Panc1 (cell line): ENCODE measurements around the gene ATP9A. TPM values are rescaled to one million over a fixed set of nuclear protein-coding genes. Genes with fewer than 3 reads are reported as not detected.

Experiments
- ATAC-seq: fragments of 200-7000 bp; cut with Tn5 transposase; 2 replicates; pipeline ENCODE4 v1.9.1; 2020; ENCODE audit warnings: mild to moderate bottlenecking, moderate library complexity
- BruUV-seq: library from RNA; stranded (reverse); fragments of 400-500 nt; replicated peaks from 2 replicates; lab custom pipeline; 2021; lab: Mats Ljungman, UMichigan
- CTCF ChIA-PET: fragments of 300-600 bp; sonication (Branson Sonifier 250); formaldehyde crosslinking; loops from one replicate; lab custom pipeline; 2022; ENCODE audit warnings: antibody characterized with exemption; lab: Charles Lee
- POLR2A ChIA-PET: fragments of 300-600 bp; sonication (Branson Sonifier 250); formaldehyde crosslinking; loops from one replicate; lab custom pipeline; 2022; ENCODE audit warnings: antibody characterized with exemption; lab: Charles Lee
- DNase-seq: peaks from one replicate; pipeline ENCODE4 v3.0.0-alpha.2; 2010; ENCODE audit warnings: low read depth, low spot score
- H3K27ac ChIP-seq: 2 replicates; pipeline ENCODE4 v1.5.1; 2011; ENCODE audit warnings: mild to moderate bottlenecking, low read length, inconsistent platforms
- H3K27me3 ChIP-seq: fragments of 200-500 bp; sonication (Bioruptor generic); 2 replicates; pipeline ENCODE4 v1.6.0; 2014; ENCODE audit warnings: low read length, inconsistent platforms; ENCODE audit not compliant: control insufficient read depth, insufficient read depth
- H3K36me3 ChIP-seq: fragments of 200-500 bp; sonication (Bioruptor generic); 2 replicates; pipeline ENCODE4 v1.5.1; 2014; ENCODE audit warnings: inconsistent platforms, mild to moderate bottlenecking, low read length, moderate library complexity; ENCODE audit not compliant: control insufficient read depth, insufficient read depth
- H3K4me1 ChIP-seq: 2 replicates; pipeline ENCODE4 v1.5.1; 2011; ENCODE audit warnings: inconsistent platforms, mild to moderate bottlenecking, low read length, moderate library complexity; ENCODE audit not compliant: control insufficient read depth, insufficient read depth
- H3K4me3 ChIP-seq, 2 experiments: 2 replicates each; pipeline ENCODE4 v1.5.1; 2011 to 2012; ENCODE audit warnings: low read depth in 2 of 2, low read length in 2 of 2, mild to moderate bottlenecking in 2 of 2, inconsistent platforms in 1 of 2, moderate library complexity in 1 of 2
- H3K9me3 ChIP-seq: fragments of 200-500 bp; sonication (Bioruptor generic); 2 replicates; pipeline ENCODE4 v1.5.1; 2014; ENCODE audit warnings: low read depth, mild to moderate bottlenecking, inconsistent platforms, low read length, moderate library complexity; ENCODE audit not compliant: control insufficient read depth, insufficient read depth
- POLR2AphosphoS5 ChIP-seq: IDR thresholded peaks from 2 replicates; pipeline ENCODE4 v1.6.1; 2012; ENCODE audit warnings: mild to moderate bottlenecking, low read depth, low read length, moderate library complexity
- SIN3A ChIP-seq: IDR thresholded peaks from 2 replicates; pipeline ENCODE4 v1.6.1; 2012; ENCODE audit warnings: low read depth, mild to moderate bottlenecking, low read length, moderate library complexity, borderline replicate concordance; ENCODE audit not compliant: insufficient read depth
- TCF7L2 ChIP-seq: IDR thresholded peaks from 2 replicates; pipeline ENCODE4 v1.6.1; 2011; ENCODE audit warnings: mild to moderate bottlenecking, low read depth, low read length, inconsistent platforms
- in situ Hi-C: cut with HindIII; loops from 2 replicates; pipeline ENCODE4 v1.10.0; 2016; ENCODE audit warnings: low sequenced_read_pairs, low pct_unique_long_range_greater_than_20kb
- intact Hi-C: fragments of 100-400 bp; cut with micrococcal nuclease; formaldehyde crosslinking; loops from one replicate; pipeline ENCODE4 v1.10.0; 2022; ENCODE audit not compliant: unreplicated experiment
- total RNA-seq: library from RNA; stranded (reverse); gene quantifications from one replicate; pipeline ENCODE4 v1.2.1, GENCODE V29; 2021; ENCODE audit not compliant: unreplicated experiment
- TF ChIP-seq, protein P1 (sequence below): fragments of 450-650 bp; IDR thresholded peaks from 2 replicates; pipeline ENCODE4 v1.5.1; 2017; ENCODE audit warnings: mild to moderate bottlenecking
- TF ChIP-seq, protein P2 (sequence below), 2 experiments: IDR thresholded peaks; 2 replicates each; pipeline ENCODE4 v1.6.1; 2011 to 2012; ENCODE audit warnings: low read depth in 2 of 2, control low read depth in 1 of 2, low read length in 1 of 2, mild to moderate bottlenecking in 1 of 2, moderate library complexity in 1 of 2; ENCODE audit not compliant: insufficient read depth in 1 of 2

Gene ATP9A
- total RNA-seq, 1 experiment from 2014 or later: 8.7 TPM

DNA sequence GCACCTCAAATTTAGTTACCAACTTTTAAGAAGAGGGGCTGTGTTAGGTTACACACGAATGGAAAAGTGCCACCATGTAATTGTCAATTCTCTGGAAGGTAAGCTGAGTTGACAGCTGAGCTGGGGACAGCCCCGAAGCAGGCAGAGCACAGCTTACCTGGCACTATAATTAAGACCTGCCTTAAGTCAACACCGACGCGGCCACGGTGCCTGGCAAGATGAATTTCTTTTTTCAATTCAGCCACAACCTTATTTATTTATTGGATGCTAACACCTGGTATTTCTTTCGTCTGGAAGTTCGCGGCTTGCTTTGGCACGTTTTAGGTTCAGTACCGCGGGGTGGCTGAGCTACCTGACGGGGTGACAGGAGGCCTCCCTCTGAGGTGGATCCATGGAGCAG is 185.1 kb downstream of the ATP9A start:
- TF ChIP-seq TCF7L2 (no peak), SIN3A (no peak), POLR2AphosphoS5 (no peak)
- TF ChIP-seq, protein P1, sequence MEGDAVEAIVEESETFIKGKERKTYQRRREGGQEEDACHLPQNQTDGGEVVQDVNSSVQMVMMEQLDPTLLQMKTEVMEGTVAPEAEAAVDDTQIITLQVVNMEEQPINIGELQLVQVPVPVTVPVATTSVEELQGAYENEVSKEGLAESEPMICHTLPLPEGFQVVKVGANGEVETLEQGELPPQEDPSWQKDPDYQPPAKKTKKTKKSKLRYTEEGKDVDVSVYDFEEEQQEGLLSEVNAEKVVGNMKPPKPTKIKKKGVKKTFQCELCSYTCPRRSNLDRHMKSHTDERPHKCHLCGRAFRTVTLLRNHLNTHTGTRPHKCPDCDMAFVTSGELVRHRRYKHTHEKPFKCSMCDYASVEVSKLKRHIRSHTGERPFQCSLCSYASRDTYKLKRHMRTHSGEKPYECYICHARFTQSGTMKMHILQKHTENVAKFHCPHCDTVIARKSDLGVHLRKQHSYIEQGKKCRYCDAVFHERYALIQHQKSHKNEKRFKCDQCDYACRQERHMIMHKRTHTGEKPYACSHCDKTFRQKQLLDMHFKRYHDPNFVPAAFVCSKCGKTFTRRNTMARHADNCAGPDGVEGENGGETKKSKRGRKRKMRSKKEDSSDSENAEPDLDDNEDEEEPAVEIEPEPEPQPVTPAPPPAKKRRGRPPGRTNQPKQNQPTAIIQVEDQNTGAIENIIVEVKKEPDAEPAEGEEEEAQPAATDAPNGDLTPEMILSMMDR: no peak
- TF ChIP-seq, protein P2, sequence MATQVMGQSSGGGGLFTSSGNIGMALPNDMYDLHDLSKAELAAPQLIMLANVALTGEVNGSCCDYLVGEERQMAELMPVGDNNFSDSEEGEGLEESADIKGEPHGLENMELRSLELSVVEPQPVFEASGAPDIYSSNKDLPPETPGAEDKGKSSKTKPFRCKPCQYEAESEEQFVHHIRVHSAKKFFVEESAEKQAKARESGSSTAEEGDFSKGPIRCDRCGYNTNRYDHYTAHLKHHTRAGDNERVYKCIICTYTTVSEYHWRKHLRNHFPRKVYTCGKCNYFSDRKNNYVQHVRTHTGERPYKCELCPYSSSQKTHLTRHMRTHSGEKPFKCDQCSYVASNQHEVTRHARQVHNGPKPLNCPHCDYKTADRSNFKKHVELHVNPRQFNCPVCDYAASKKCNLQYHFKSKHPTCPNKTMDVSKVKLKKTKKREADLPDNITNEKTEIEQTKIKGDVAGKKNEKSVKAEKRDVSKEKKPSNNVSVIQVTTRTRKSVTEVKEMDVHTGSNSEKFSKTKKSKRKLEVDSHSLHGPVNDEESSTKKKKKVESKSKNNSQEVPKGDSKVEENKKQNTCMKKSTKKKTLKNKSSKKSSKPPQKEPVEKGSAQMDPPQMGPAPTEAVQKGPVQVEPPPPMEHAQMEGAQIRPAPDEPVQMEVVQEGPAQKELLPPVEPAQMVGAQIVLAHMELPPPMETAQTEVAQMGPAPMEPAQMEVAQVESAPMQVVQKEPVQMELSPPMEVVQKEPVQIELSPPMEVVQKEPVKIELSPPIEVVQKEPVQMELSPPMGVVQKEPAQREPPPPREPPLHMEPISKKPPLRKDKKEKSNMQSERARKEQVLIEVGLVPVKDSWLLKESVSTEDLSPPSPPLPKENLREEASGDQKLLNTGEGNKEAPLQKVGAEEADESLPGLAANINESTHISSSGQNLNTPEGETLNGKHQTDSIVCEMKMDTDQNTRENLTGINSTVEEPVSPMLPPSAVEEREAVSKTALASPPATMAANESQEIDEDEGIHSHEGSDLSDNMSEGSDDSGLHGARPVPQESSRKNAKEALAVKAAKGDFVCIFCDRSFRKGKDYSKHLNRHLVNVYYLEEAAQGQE (IDR thresholded peaks at IDR 0.05; ENCODE audit: insufficient read depth in 1 of 2, low read depth in 2 of 2, low read length in 1 of 2): no peak
- CTCF ChIA-PET: no interaction called here
- no peaks in the 10 kb centered on the region for H3K4me1 ChIP-seq
- in situ Hi-C loops (no loop called here), intact Hi-C loops (no loop called here)
- DNase-seq (no peak), ATAC-seq (no peak)
- BruUV-seq: no TSS peak
- H3K27ac ChIP-seq: no peak overlapping the region
- POLR2A ChIA-PET: no interaction called here
- H3K4me3 ChIP-seq: no peak overlapping the region
- H3K9me3 ChIP-seq: no peaks in the 10 kb centered on the region
- no peaks in the 10 kb centered on the region for H3K27me3 ChIP-seq
- H3K36me3 ChIP-seq: no peaks in the 10 kb centered on the region

DNA sequence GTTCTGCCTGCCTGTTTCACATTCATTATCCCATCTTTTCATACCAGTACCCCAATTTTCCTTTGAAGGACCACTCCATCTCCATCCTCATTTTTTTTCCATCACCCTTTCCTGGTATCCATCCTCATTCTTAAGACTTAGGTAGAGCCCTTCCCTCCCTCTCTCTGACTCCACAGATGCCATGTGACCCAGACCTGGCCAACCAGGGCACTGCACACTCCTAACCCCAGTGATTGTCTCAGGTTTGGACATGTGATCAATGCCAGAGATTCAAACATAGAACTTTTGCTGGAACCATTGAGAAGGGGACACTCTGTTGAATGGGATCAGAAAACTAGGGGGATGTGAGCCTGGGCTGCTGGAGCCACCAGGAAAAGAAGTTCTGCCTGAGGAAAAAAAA is 186.6 kb downstream of the ATP9A start:
- TF ChIP-seq SIN3A (no peak), POLR2AphosphoS5 (no peak), TCF7L2 (no peak)
- TF ChIP-seq, protein P2 (IDR thresholded peaks at IDR 0.05; ENCODE audit: insufficient read depth in 1 of 2, low read depth in 2 of 2, low read length in 1 of 2): no peak
- TF ChIP-seq, protein P1: no peak
- in situ Hi-C loops (no loop called here), intact Hi-C loops (no loop called here)
- no peak for DNase-seq
- POLR2A ChIA-PET: no interaction called here
- CTCF ChIA-PET: no interaction called here
- no peak overlapping the region for H3K27ac ChIP-seq
- no peak for ATAC-seq
- no peaks in the 10 kb centered on the region for H3K36me3 ChIP-seq
- BruUV-seq: no TSS peak
- H3K4me3 ChIP-seq: no peak overlapping the region
- no peaks in the 10 kb centered on the region for H3K4me1 ChIP-seq
- H3K9me3 ChIP-seq: no peaks in the 10 kb centered on the region
- H3K27me3 ChIP-seq: no peaks in the 10 kb centered on the region
